B cell (primary cell): ENCODE data around the gene NES. TPM values are rescaled to one million over a fixed set of nuclear protein-coding genes. Genes with fewer than 3 reads are reported as not detected.

ENCODE experiments used
- ATAC-seq: fragments of 200-7000 bp; cut with Tn5 transposase; one replicate; pipeline ENCODE4 v1.10.0; 2021; ENCODE audit warnings: low read depth, mild to moderate bottlenecking, moderate number of reproducible peaks, moderate library complexity
- CTCF ChIA-PET: fragments of 350-600 bp; sonication (Branson Sonifier 250); formaldehyde crosslinking; loops from one replicate; lab custom pipeline; 2021; ENCODE audit warnings: antibody characterized with exemption, inconsistent platforms; lab: Charles Lee
- POLR2A ChIA-PET: fragments of 350-600 bp; sonication (Branson Sonifier 250); formaldehyde crosslinking; loops from one replicate; lab custom pipeline; 2021; ENCODE audit warnings: antibody characterized with exemption; lab: Charles Lee
- DNase-seq: peaks from one replicate; pipeline ENCODE4 v3.0.0; 2013
- H2AFZ ChIP-seq: 2 replicates; pipeline ENCODE4 v1.6.1; 2012; ENCODE audit warnings: mild to moderate bottlenecking, low read depth, low read length; ENCODE audit not compliant: insufficient read depth, poor library complexity, severe bottlenecking
- H3K27ac ChIP-seq, 2 donors: 1 replicate in 1 of 2; 2 replicates in 1 of 2; pipeline ENCODE4 v1.5.1; 2012 to 2013; ENCODE audit warnings: low read length in 2 of 2, mild to moderate bottlenecking in 2 of 2, moderate library complexity in 1 of 2
- H3K27me3 ChIP-seq, 4 experiments: fragments of 200-600 bp in 1 of 4; sonication (generic) in 1 of 4; replicated peaks in 1 of 4; 1 replicate in 2 of 4; 2 replicates in 2 of 4; pipeline versions ENCODE4 v1.6.1 to v1.7.0; 2013 to 2016; ENCODE audit warnings: low read length in 3 of 4, mild to moderate bottlenecking in 2 of 4, mixed read lengths in 1 of 4, moderate library complexity in 1 of 4; ENCODE audit not compliant: insufficient read depth in 4 of 4, control insufficient read depth in 3 of 4; ENCODE audit errors: control extremely low read depth in 1 of 4
- H3K36me3 ChIP-seq, 2 experiments: replicated peaks in 1 of 2; 1 replicate in 1 of 2; 2 replicates in 1 of 2; pipeline versions ENCODE4 v1.6.1 to v1.7.1; 2013; ENCODE audit warnings: low read length in 1 of 2; ENCODE audit not compliant: insufficient read depth in 2 of 2, control insufficient read depth in 1 of 2; ENCODE audit errors: control extremely low read depth in 1 of 2, extremely low read depth in 1 of 2
- H3K4me1 ChIP-seq, 2 donors: fragments of 200-600 bp in 1 of 2; sonication (generic) in 1 of 2; 1 replicate in 1 of 2; 2 replicates in 1 of 2; pipeline versions ENCODE4 v1.5.1 to v1.6.1; 2013 to 2017; ENCODE audit warnings: low read length in 2 of 2; ENCODE audit not compliant: control insufficient read depth in 2 of 2, insufficient read depth in 2 of 2
- H3K4me2 ChIP-seq: replicated peaks from 2 replicates; pipeline ENCODE3; 2012; ENCODE audit warnings: mild to moderate bottlenecking, low read depth, low read length; ENCODE audit not compliant: poor library complexity, severe bottlenecking
- H3K4me3 ChIP-seq, 5 experiments: fragments of 200-600 bp in 1 of 5; sonication (generic) in 1 of 5; 1 replicate in 3 of 5; 2 replicates in 2 of 5; pipeline versions ENCODE4 v1.5.1 to v1.7.0; 2011 to 2016; ENCODE audit warnings: low read length in 4 of 5, mild to moderate bottlenecking in 4 of 5, low read depth in 2 of 5, control low read depth in 1 of 5, moderate library complexity in 1 of 5; ENCODE audit not compliant: insufficient read depth in 1 of 5; ENCODE audit errors: control extremely low read depth in 1 of 5, extremely low read depth in 1 of 5
- H3K79me2 ChIP-seq: fragments of 200-600 bp; sonication (generic); one replicate; pipeline ENCODE4 v1.6.0; 2016; ENCODE audit warnings: low read length; ENCODE audit not compliant: control insufficient read depth, insufficient read depth
- H3K9ac ChIP-seq: fragments of 200-600 bp; sonication (generic); 2 replicates; pipeline ENCODE4 v1.6.1; 2017; ENCODE audit warnings: mild to moderate bottlenecking, low read length, moderate library complexity
- H3K9me3 ChIP-seq, 3 donors: one replicate each; pipeline versions ENCODE4 v1.6.1 to v1.7.1; 2013; ENCODE audit warnings: low read length in 2 of 3; ENCODE audit not compliant: control insufficient read depth in 2 of 3, insufficient read depth in 1 of 3; ENCODE audit errors: control extremely low read depth in 1 of 3
- H4K20me1 ChIP-seq: 2 replicates; pipeline ENCODE4 v1.6.0; 2012; ENCODE audit warnings: mild to moderate bottlenecking, low read length; ENCODE audit not compliant: insufficient read depth, control insufficient read depth, poor library complexity, severe bottlenecking
- H3K27ac Mint-ChIP-seq: one replicate; pipeline ENCODE4 v1.8.0; 2021; ENCODE audit warnings: mixed read lengths
- H3K27me3 Mint-ChIP-seq: one replicate; pipeline ENCODE4 v1.8.0; 2021; ENCODE audit warnings: mixed read lengths
- H3K4me1 Mint-ChIP-seq: one replicate; pipeline ENCODE4 v1.8.0; 2021; ENCODE audit warnings: mixed read lengths
- H3K4me3 Mint-ChIP-seq: one replicate; pipeline ENCODE4 v1.8.0; 2021; ENCODE audit warnings: mixed read lengths
- H3K9me3 Mint-ChIP-seq: one replicate; pipeline ENCODE4 v1.8.0; 2022; ENCODE audit warnings: mixed read lengths; ENCODE audit not compliant: insufficient read depth
- EZH2 ChIP-seq: IDR thresholded peaks from 2 replicates; pipeline ENCODE4 v1.6.1; 2012; ENCODE audit warnings: borderline replicate concordance, low read depth, mild to moderate bottlenecking, moderate library complexity, low read length; ENCODE audit not compliant: insufficient read depth, poor library complexity, severe bottlenecking
- WGBS: methylation state at CpG from one replicate; pipeline ENCODE4 v1.1.5; 2013; ENCODE audit warnings: missing lambda C conversion rate; ENCODE audit not compliant: insufficient coverage; 5-methylcytosine and 5-hydroxymethylcytosine counted together
- intact Hi-C: fragments of 100-400 bp; cut with micrococcal nuclease; formaldehyde crosslinking; loops from one replicate; pipeline ENCODE4 v1.10.0; 2022
- polyA plus RNA-seq: library from polyadenylated mRNA; depleted of rRNA; stranded (reverse); fragments of >200 nt; gene quantifications from 2 replicates; pipeline ENCODE4 v1.2.3, GENCODE V29; 2012
- total RNA-seq, 2 donors: library from RNA; stranded (reverse); fragments of 120-200 nt in 1 of 2; gene quantifications; 1 replicate in 1 of 2; 2 replicates in 1 of 2; pipeline versions ENCODE4 v1.2.3 to v1.2.4, GENCODE V29; 2013 to 2022
- TF ChIP-seq, protein P1 (sequence below): fragments of 200-600 bp; IDR thresholded peaks from one replicate; pipeline ENCODE4 v1.8.0; 2022; ENCODE audit warnings: antibody characterized with exemption, mild to moderate bottlenecking

NES gene
- total and polyA plus RNA-seq, 2 donors (not counting 1 experiment from before 2014, with no cell fraction given) = 0.05 TPM; not detected in 1

GRCh38 chr1:156670791-156671190 is 6.4 kb downstream of the NES start:
- Histone ChIP-seq H4K20me1 (no peaks in the 10 kb centered on the region), H3K4me1 (peaks cover under 1 to 3% of the 10 kb centered on the region in 2 donors), H3K27ac (no peak overlapping the region), H3K4me2 (no peak overlapping the region), H3K4me3 (no peak overlapping the region), H3K36me3 (no peaks in the 10 kb centered on the region), H3K9me3 (no peaks in the 10 kb centered on the region), H3K27me3 (peaks cover 0 to 31% (median 6%) of the 10 kb centered on the region in 4 experiments), H2AFZ (no peak overlapping the region), H3K79me2 (no peaks in the 10 kb centered on the region), H3K9ac (no peak overlapping the region)
- 89% methylated on average over 4 of the region's 4 CpGs for WGBS
- H3K9me3 Mint-ChIP-seq = no peaks in the 10 kb centered on the region
- no peak for TF ChIP-seq EZH2
- TF ChIP-seq, protein P1, sequence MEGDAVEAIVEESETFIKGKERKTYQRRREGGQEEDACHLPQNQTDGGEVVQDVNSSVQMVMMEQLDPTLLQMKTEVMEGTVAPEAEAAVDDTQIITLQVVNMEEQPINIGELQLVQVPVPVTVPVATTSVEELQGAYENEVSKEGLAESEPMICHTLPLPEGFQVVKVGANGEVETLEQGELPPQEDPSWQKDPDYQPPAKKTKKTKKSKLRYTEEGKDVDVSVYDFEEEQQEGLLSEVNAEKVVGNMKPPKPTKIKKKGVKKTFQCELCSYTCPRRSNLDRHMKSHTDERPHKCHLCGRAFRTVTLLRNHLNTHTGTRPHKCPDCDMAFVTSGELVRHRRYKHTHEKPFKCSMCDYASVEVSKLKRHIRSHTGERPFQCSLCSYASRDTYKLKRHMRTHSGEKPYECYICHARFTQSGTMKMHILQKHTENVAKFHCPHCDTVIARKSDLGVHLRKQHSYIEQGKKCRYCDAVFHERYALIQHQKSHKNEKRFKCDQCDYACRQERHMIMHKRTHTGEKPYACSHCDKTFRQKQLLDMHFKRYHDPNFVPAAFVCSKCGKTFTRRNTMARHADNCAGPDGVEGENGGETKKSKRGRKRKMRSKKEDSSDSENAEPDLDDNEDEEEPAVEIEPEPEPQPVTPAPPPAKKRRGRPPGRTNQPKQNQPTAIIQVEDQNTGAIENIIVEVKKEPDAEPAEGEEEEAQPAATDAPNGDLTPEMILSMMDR = no peak
- peaks cover 30% of the 10 kb centered on the region for H3K27me3 Mint-ChIP-seq
- no peak overlapping the region for H3K27ac Mint-ChIP-seq
- ATAC-seq (no peak), DNase-seq (no peak)
- intact Hi-C loops = no loop called here
- no peak overlapping the region for H3K4me3 Mint-ChIP-seq
- H3K4me1 Mint-ChIP-seq = peaks cover 10% of the 10 kb centered on the region
- POLR2A ChIA-PET = no interaction called here
- CTCF ChIA-PET = interaction anchor here (1.3 kb wide), 1 partner anchor 19 kb away, joined by 4 read pairs; no protein-coding TSS in a partner anchor

- intact Hi-C loops = no loop called here
- POLR2A ChIA-PET = interaction anchor here (0.6 kb wide), 1 partner anchor 170 kb away, joined by 4 read pairs; the partner anchor contains the start of gene MEF2D
Measured at GRCh38 chr1:156670359-156670758, 6.8 kb downstream of the NES start.

More at GRCh38 chr1:156670359-156670758, 6.8 kb downstream of the NES start:
- Histone ChIP-seq H3K9me3 (peaks cover 0 to 2% (median 0%) of the 10 kb centered on the region in 3 donors), H3K79me2 (no peaks in the 10 kb centered on the region), H3K4me1 (peaks cover 4 to 8% of the 10 kb centered on the region in 2 donors), H3K4me2 (no peak overlapping the region), H3K4me3 (no peak overlapping the region), H4K20me1 (no peaks in the 10 kb centered on the region), H2AFZ (no peak overlapping the region), H3K27me3 (peaks cover 0 to 27% (median 5%) of the 10 kb centered on the region in 4 experiments), H3K36me3 (no peaks in the 10 kb centered on the region), H3K27ac (no peak overlapping the region), H3K9ac (no peak overlapping the region)
- DNase-seq (no peak), ATAC-seq (no peak)
- Mint-ChIP-seq H3K4me3 (no peak overlapping the region), H3K4me1 (peaks cover 14% of the 10 kb centered on the region), H3K9me3 (no peaks in the 10 kb centered on the region), H3K27me3 (peaks cover 28% of the 10 kb centered on the region), H3K27ac (no peak overlapping the region)
- whole genome bisulfite sequencing = 68% methylated on average over 6 of the region's 6 CpGs
- TF ChIP-seq, protein P1 = no peak
- no peak for TF ChIP-seq EZH2
- CTCF ChIA-PET = interaction anchor here (1.2 to 1.3 kb wide), 2 partner anchors 14 to 19 kb away, joined by 3 to 4 read pairs; no protein-coding TSS in a partner anchor
